A673 (cell line): ENCODE data around the gene JRKL. TPM values are rescaled to one million over a fixed set of nuclear protein-coding genes. Genes with fewer than 3 reads are reported as not detected.

ENCODE experiments used
- BruUV-seq: library from RNA; stranded (reverse); fragments of 400-500 nt; replicated peaks from 2 replicates; lab custom pipeline; 2021; lab: Mats Ljungman, UMichigan
- CTCF ChIA-PET: fragments of 300-600 bp; sonication (Branson Sonifier 250); formaldehyde crosslinking; loops from one replicate; lab custom pipeline; 2022; ENCODE audit warnings: antibody characterized with exemption; lab: Charles Lee
- POLR2A ChIA-PET: fragments of 300-600 bp; sonication (Branson Sonifier 250); formaldehyde crosslinking; loops from one replicate; lab custom pipeline; 2022; ENCODE audit warnings: antibody characterized with exemption; ENCODE audit not compliant: low non-redundant PET; lab: Charles Lee
- DNase-seq: peaks from one replicate; pipeline ENCODE4 v3.0.0-alpha.2; 2015; ENCODE audit warnings: low spot score
- H3K27ac ChIP-seq: fragments of 200-600 bp; sonication (generic); 2 replicates; pipeline ENCODE4 v1.5.1; 2016; ENCODE audit warnings: mixed run types, low read depth, mild to moderate bottlenecking, mixed read lengths, antibody characterized with exemption, low read length; ENCODE audit not compliant: poor library complexity, severe bottlenecking
- H3K27me3 ChIP-seq: fragments of 200-600 bp; sonication (generic); replicated peaks from 2 replicates; pipeline ENCODE4 v1.6.1; 2017; ENCODE audit warnings: mixed run types, low read depth, mild to moderate bottlenecking, mixed read lengths, antibody characterized with exemption, low read length; ENCODE audit not compliant: insufficient read depth, poor library complexity
- H3K36me3 ChIP-seq: fragments of 200-600 bp; sonication (generic); 2 replicates; pipeline ENCODE4 v1.6.1; 2016; ENCODE audit warnings: mixed run types, mild to moderate bottlenecking, mixed read lengths, antibody characterized with exemption, low read length; ENCODE audit not compliant: insufficient read depth, poor library complexity, severe bottlenecking
- H3K4me1 ChIP-seq: fragments of 200-600 bp; sonication (generic); 2 replicates; pipeline ENCODE4 v1.6.1; 2017; ENCODE audit warnings: mixed run types, mild to moderate bottlenecking, mixed read lengths, antibody characterized with exemption, low read length; ENCODE audit not compliant: insufficient read depth, poor library complexity, severe bottlenecking
- H3K4me3 ChIP-seq: fragments of 200-600 bp; sonication (generic); 2 replicates; pipeline ENCODE4 v1.5.1; 2016; ENCODE audit warnings: low read depth, mixed run types, mild to moderate bottlenecking, mixed read lengths, low read length; ENCODE audit not compliant: poor library complexity, severe bottlenecking
- H3K9me3 ChIP-seq: fragments of 200-600 bp; sonication (generic); 2 replicates; pipeline ENCODE4 v1.6.1; 2016; ENCODE audit warnings: mixed run types, low read depth, mild to moderate bottlenecking, mixed read lengths, antibody characterized with exemption, low read length; ENCODE audit not compliant: poor library complexity, severe bottlenecking
- CTCF ChIP-seq: fragments of 300-800, 200-600 bp; sonication (generic); conservative IDR thresholded peaks from 2 replicates; pipeline ENCODE4 v1.5.1; 2017; ENCODE audit warnings: low read depth, mild to moderate bottlenecking, antibody characterized with exemption, low read length, moderate library complexity, mixed read lengths
- EZH2 ChIP-seq: fragments of 200-600 bp; sonication (generic); IDR thresholded peaks from 2 replicates; pipeline ENCODE4 v1.6.1; 2017; ENCODE audit warnings: borderline replicate concordance, low read depth, mild to moderate bottlenecking, mixed read lengths, antibody characterized with exemption, low read length; ENCODE audit not compliant: poor library complexity, severe bottlenecking
- intact Hi-C: fragments of 100-400 bp; cut with micrococcal nuclease; formaldehyde crosslinking; loops from one replicate; pipeline ENCODE4 v1.10.0; 2022; ENCODE audit not compliant: unreplicated experiment
- total RNA-seq: library from RNA; stranded (reverse); gene quantifications from 2 replicates; pipeline ENCODE4 v1.2.3, GENCODE V29; 2021

The JRKL gene
- total RNA-seq, 1 experiment from 2014 or later: 11.0 TPM

GRCh38 chr11:96385187-96385586 lies 4.6 kb upstream of the JRKL start:
- H3K27me3 ChIP-seq: no peaks in the 10 kb centered on the region
- ChIA-PET POLR2A (no interaction called here), CTCF (no interaction called here)
- H3K27ac ChIP-seq: no peak overlapping the region
- intact Hi-C loops: no loop called here
- TF ChIP-seq CTCF (no peak), EZH2 (no peak)
- no peaks in the 10 kb centered on the region for H3K9me3 ChIP-seq
- BruUV-seq: no TSS peak
- peaks cover 27% of the 10 kb centered on the region for H3K4me1 ChIP-seq
- H3K4me3 ChIP-seq: no peak overlapping the region
- peaks cover 20% of the 10 kb centered on the region for H3K36me3 ChIP-seq
- no peak for DNase-seq

- Histone ChIP-seq H3K36me3 (no peaks in the 10 kb centered on the region), H3K27ac (peak overlapping the region; percentile 88), H3K9me3 (no peaks in the 10 kb centered on the region), H3K4me1 (peaks cover 32% of the 10 kb centered on the region), H3K4me3 (peak overlapping the region; percentile 74), H3K27me3 (no peaks in the 10 kb centered on the region)
- DNase-seq: no peak
- BruUV-seq: TSS peak; percentile 42
- no peak for TF ChIP-seq CTCF
- TF ChIP-seq EZH2: no peak
- ChIA-PET CTCF (interaction anchor here (0.6 to 2.3 kb wide), 7 partner anchors 37 to 1322 kb away, joined by 3 to 13 read pairs (median 4); partner anchors contain the start of gene MAML2), POLR2A (interaction anchor here (0.6 to 0.8 kb wide), 3 partner anchors 46 to 965 kb away, joined by 3 to 5 read pairs (median 4); partner anchors contain the start of gene MAML2)
- intact Hi-C loops: loop anchor here (1.0 kb wide), 1 partner anchor 334 kb away; no protein-coding TSS in a partner anchor
Measured at GRCh38 chr11:96388891-96389719, 708 bp upstream of the JRKL start.

- TSS peak; percentile 78 for BruUV-seq
- peak overlapping the region; percentile 88 for H3K27ac ChIP-seq
- no peaks in the 10 kb centered on the region for H3K36me3 ChIP-seq
- H3K4me3 ChIP-seq: peak overlapping the region; percentile 74
- intact Hi-C loops: loop anchor here (5.0 kb wide), 4 partner anchors 153 to 468 kb away; partner anchors contain the start of gene MTMR2
- ChIA-PET CTCF (interaction anchor here (0.6 to 2.3 kb wide), 5 partner anchors 36 to 554 kb away, joined by 3 to 13 read pairs (median 4); partner anchors contain the start of gene MAML2), POLR2A (no interaction called here)
- H3K9me3 ChIP-seq: no peaks in the 10 kb centered on the region
- no peaks in the 10 kb centered on the region for H3K27me3 ChIP-seq
- H3K4me1 ChIP-seq: peaks cover 19% of the 10 kb centered on the region
- no peak for TF ChIP-seq CTCF
- no peak for TF ChIP-seq EZH2
- DNase-seq: no peak
Measured at GRCh38 chr11:96390488-96390792, 627 bp downstream of the JRKL start.
